Left lung (tissue), 10 donors: Measurements from ENCODE around the gene SOWAHB. TPM values are rescaled to one million over a fixed set of nuclear protein-coding genes. Genes with fewer than 3 reads are reported as not detected.
"Not testable (repeated sequence)": the region's sequence is repeated elsewhere in the genome, so short reads cannot be mapped to it uniquely, and the experiment has no call there.

ENCODE experiments used
- ATAC-seq: fragments of 200-7000 bp; cut with Tn5 transposase; one replicate; pipeline ENCODE4 v1.9.1; 2020; ENCODE audit warnings: moderate library complexity
- DNase-seq, 4 donors: peaks; one replicate each; pipeline ENCODE4 v3.0.0-alpha.2; 2013 to 2020
- H3K27ac ChIP-seq, 2 donors: fragments of 200-600 bp; sonication (generic) in 1 of 2; one replicate each; pipeline versions ENCODE4 v1.5.0 to v1.8.0; 2020 to 2021
- H3K27me3 ChIP-seq, 2 donors: fragments of 200-600 bp; sonication (generic) in 1 of 2; one replicate each; pipeline versions ENCODE4 v1.5.0 to v1.8.0; 2020 to 2021
- H3K36me3 ChIP-seq, 2 donors: fragments of 200-600 bp; sonication (generic) in 1 of 2; one replicate each; pipeline versions ENCODE4 v1.5.0 to v1.8.0; 2020 to 2021
- H3K4me1 ChIP-seq, 2 donors: fragments of 200-600 bp; one replicate each; pipeline ENCODE4 v1.8.0; 2021
- H3K4me3 ChIP-seq, 2 donors: fragments of 200-600 bp; sonication (generic) in 1 of 2; one replicate each; pipeline versions ENCODE4 v1.5.0 to v1.8.0; 2020 to 2021; ENCODE audit warnings: mild to moderate bottlenecking in 1 of 2
- H3K9me3 ChIP-seq, 2 donors: fragments of 200-600 bp; sonication (generic) in 1 of 2; one replicate each; pipeline versions ENCODE4 v1.5.0 to v1.8.0; 2020 to 2021
- CTCF ChIP-seq, 2 donors: fragments of 200-600 bp; sonication (generic) in 1 of 2; IDR thresholded peaks; one replicate each; pipeline versions ENCODE4 v1.5.0 to v1.8.0; 2021; ENCODE audit warnings: antibody characterized with exemption in 2 of 2
- intact Hi-C, 2 donors: fragments of 100-400 bp; cut with DNase I; formaldehyde crosslinking; loops; one replicate each; pipeline versions ENCODE4 v1.11.2 to v1.14.2; 2022
- polyA plus RNA-seq, 6 donors: library from polyadenylated mRNA; unstranded; fragments of 120-200 nt; gene quantifications; one replicate each; pipeline ENCODE4 v1.2.1, GENCODE V29; 2013; ENCODE audit not compliant: insufficient read length in 6 of 6
- total RNA-seq, 2 donors: library from RNA; stranded (reverse); fragmentation: NEBNext Ultra II Directional; extraction: Animal tissue kit (Norgen Biotek cat#: 25700); gene quantifications; one replicate each; pipeline ENCODE4 v1.2.1, GENCODE V29; 2021
- donor health status: DM: no; HTN: yes; CAD: no.
- donor health status: DM: no; HTN: no; CAD: no.

SOWAHB gene
- total and polyA plus RNA-seq, 8 donors: 2.5 to 6.3 (median 2.8) TPM

- Histone ChIP-seq H3K9me3 (no peaks in the 10 kb centered on the region), H3K4me3 (no peak overlapping the region), H3K4me1 (no peaks in the 10 kb centered on the region), H3K27me3 (no peaks in the 10 kb centered on the region), H3K27ac (peak overlapping the region in 1 of 2 donors; percentile 42), H3K36me3 (no peaks in the 10 kb centered on the region)
- peak; percentile 66 for ATAC-seq
- intact Hi-C loops: no loop called here
- DNase-seq: peak in 1 of 4 donors; percentile 55
- no peak for TF ChIP-seq CTCF (IDR thresholded peaks at IDR 0.05)
Observed at GRCh38 chr4:76879731-76880364, 18.1 kb downstream of the SOWAHB start.

DNA sequence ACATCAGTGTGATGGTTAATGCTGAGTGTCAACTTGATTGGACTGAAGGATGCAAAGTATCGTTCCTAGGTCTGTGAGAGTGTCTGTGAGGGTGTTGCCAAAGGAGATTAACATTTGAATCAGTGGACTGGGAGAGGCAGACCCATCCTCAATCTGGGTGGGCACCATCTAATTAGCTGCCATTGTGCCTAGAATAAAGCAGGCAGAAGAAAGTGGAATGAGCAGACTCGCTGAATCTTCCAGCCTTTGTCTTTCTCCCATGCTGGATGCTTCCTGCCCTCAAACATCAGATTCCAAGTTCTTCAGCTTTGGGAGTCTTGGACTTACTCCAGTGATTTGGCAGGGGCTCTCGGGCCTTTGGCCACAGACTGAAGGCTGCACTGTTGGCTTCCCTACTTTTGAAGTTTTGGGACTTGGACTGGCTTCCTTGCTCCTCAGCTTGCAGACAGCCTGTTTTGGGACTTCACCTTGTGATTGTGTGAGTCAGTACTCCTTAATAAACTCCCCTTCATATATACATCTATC lies 19.2 kb downstream of the SOWAHB start:
- H3K36me3 ChIP-seq, intact Hi-C loops, H3K9me3 ChIP-seq, H3K27me3 ChIP-seq, H3K4me3 ChIP-seq, H3K4me1 ChIP-seq, DNase-seq: not testable (repeated sequence)
- peak; percentile 20 for ATAC-seq
- H3K27ac ChIP-seq: peak overlapping the region in 1 of 2 donors; percentile 41

GRCh38 chr4:76874176-76874575 lies 23.8 kb downstream of the SOWAHB start:
- Histone ChIP-seq H3K27ac (no peak overlapping the region), H3K27me3 (no peaks in the 10 kb centered on the region), H3K4me1 (no peaks in the 10 kb centered on the region), H3K9me3 (no peaks in the 10 kb centered on the region), H3K36me3 (no peaks in the 10 kb centered on the region), H3K4me3 (no peak overlapping the region)
- ATAC-seq: no peak
- no peak for TF ChIP-seq CTCF (IDR thresholded peaks at IDR 0.05)
- intact Hi-C loops: no loop called here
- DNase-seq: no peak

- Histone ChIP-seq H3K27ac (no peak overlapping the region), H3K4me3 (no peak overlapping the region), H3K9me3 (no peaks in the 10 kb centered on the region), H3K27me3 (no peaks in the 10 kb centered on the region), H3K4me1 (no peaks in the 10 kb centered on the region), H3K36me3 (no peaks in the 10 kb centered on the region)
- TF ChIP-seq CTCF (IDR thresholded peaks at IDR 0.05): no peak
- ATAC-seq: no peak
- no peak for DNase-seq
- intact Hi-C loops: no loop called here
Observed at GRCh38 chr4:76873495-76873894, 24.4 kb downstream of the SOWAHB start.

- no peak for TF ChIP-seq CTCF (IDR thresholded peaks at IDR 0.05)
- no peaks in the 10 kb centered on the region for H3K9me3 ChIP-seq
- H3K27ac ChIP-seq: no peak overlapping the region
- no peak overlapping the region for H3K4me3 ChIP-seq
- intact Hi-C loops: no loop called here
- no peaks in the 10 kb centered on the region for H3K4me1 ChIP-seq
- no peaks in the 10 kb centered on the region for H3K36me3 ChIP-seq
- no peak for ATAC-seq
- DNase-seq: no peak
- no peaks in the 10 kb centered on the region for H3K27me3 ChIP-seq
Observed at GRCh38 chr4:76872556-76872955, 25.4 kb downstream of the SOWAHB start.

- H3K4me1 ChIP-seq, ATAC-seq, intact Hi-C loops, H3K9me3 ChIP-seq, DNase-seq, H3K36me3 ChIP-seq, H3K27me3 ChIP-seq, H3K27ac ChIP-seq, H3K4me3 ChIP-seq: not testable (repeated sequence)
Observed at GRCh38 chr4:76868780-76869179, 29.2 kb downstream of the SOWAHB start.
